NB4 (cell line): ENCODE data around the gene PRDM4.

ENCODE experiments used
- CTCF ChIP-seq: IDR thresholded peaks from one replicate; pipeline ENCODE4 v1.5.1; 2012; ENCODE audit warnings: low read depth, low read length
- MYC ChIP-seq: IDR thresholded peaks from 2 replicates; pipeline ENCODE4 v1.6.1; 2011; ENCODE audit warnings: low read depth, low read length
- POLR2A ChIP-seq: IDR thresholded peaks from 2 replicates; pipeline ENCODE4 v1.6.1; 2011; ENCODE audit warnings: mild to moderate bottlenecking; ENCODE audit not compliant: insufficient read length; ENCODE audit errors: extremely low read depth

GRCh38 chr12:107803092-107803491, 42.2 kb upstream of the PRDM4 start:
- TF ChIP-seq MYC = no peak
- TF ChIP-seq CTCF = no peak
- TF ChIP-seq POLR2A = no peak
